ENCODE results near the gene STK39. TPM values are rescaled to one million over a fixed set of nuclear protein-coding genes. Genes with fewer than 3 reads are reported as not detected.

Gene STK39
- polyA plus RNA-seq, 2 of the 4 experiments (the other 2 are of a cell fraction): 14.2 to 27.2 TPM

DNA sequence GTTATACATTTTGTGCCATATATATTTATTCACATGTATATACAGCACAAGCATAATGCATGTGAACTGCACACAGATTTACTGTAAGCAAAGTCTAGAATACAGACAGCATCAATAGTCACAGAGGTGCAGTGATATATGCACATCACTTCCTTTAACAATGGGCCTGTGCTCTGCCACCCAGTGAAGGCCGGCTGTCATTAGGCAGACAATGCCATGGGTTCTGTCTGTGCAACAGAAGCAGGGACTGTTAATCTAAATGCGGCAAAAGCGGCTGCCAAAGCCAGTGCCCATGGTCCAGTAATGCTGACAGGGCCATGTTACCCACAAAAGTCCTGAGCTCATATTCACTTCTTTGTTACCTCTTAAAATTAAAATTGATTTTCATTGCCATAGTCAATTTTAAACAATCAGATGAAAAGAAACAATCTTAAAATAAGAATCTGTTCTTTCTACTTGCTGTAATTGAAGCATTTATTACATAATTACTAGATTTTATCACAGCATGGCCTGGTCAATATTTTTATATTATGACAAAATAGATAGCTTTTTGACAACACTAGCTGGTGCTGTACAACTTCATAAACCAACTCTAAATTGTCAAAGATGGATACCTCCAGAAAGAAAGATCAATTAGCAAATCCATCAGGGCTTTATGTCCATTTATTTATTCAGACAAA lies 232.0 kb downstream of the STK39 start:
- no peak for TF ChIP-seq RFX5 (IDR thresholded peaks at IDR 0.05)
- no peak for TF ChIP-seq ESRRA (IDR thresholded peaks at IDR 0.05; ENCODE audit: borderline replicate concordance, low read length)
- TF ChIP-seq, protein P1, sequence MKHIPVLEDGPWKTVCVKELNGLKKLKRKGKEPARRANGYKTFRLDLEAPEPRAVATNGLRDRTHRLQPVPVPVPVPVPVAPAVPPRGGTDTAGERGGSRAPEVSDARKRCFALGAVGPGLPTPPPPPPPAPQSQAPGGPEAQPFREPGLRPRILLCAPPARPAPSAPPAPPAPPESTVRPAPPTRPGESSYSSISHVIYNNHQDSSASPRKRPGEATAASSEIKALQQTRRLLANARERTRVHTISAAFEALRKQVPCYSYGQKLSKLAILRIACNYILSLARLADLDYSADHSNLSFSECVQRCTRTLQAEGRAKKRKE (CRISPR knock-in tag; IDR thresholded peaks at IDR 0.05; ENCODE audit: low read depth): no peak
- TF ChIP-seq, protein P2, sequence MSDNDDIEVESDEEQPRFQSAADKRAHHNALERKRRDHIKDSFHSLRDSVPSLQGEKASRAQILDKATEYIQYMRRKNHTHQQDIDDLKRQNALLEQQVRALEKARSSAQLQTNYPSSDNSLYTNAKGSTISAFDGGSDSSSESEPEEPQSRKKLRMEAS (IDR thresholded peaks at IDR 0.05): no peak
- TF ChIP-seq RCOR1 (IDR thresholded peaks at IDR 0.05; ENCODE audit: low read depth, low read length): no peak
- TF ChIP-seq FOXS1 (CRISPR knock-in tag; IDR thresholded peaks at IDR 0.05): no peak
- TF ChIP-seq, protein P3, sequence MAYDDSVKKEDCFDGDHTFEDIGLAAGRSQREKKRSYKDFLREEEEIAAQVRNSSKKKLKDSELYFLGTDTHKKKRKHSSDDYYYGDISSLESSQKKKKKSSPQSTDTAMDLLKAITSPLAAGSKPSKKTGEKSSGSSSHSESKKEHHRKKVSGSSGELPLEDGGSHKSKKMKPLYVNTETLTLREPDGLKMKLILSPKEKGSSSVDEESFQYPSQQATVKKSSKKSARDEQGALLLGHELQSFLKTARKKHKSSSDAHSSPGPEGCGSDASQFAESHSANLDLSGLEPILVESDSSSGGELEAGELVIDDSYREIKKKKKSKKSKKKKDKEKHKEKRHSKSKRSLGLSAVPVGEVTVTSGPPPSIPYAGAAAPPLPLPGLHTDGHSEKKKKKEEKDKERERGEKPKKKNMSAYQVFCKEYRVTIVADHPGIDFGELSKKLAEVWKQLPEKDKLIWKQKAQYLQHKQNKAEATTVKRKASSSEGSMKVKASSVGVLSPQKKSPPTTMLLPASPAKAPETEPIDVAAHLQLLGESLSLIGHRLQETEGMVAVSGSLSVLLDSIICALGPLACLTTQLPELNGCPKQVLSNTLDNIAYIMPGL (CRISPR knock-in tag; IDR thresholded peaks at IDR 0.05; ENCODE audit: borderline replicate concordance): no peak
- TF ChIP-seq KDM1A (IDR thresholded peaks at IDR 0.05; ENCODE audit: low read depth): no peak
- no peak for TF ChIP-seq SMC3 (IDR thresholded peaks at IDR 0.05)
- no peak for TF ChIP-seq ZSCAN20 (CRISPR knock-in tag; IDR thresholded peaks at IDR 0.05)
- TF ChIP-seq, protein P4, sequence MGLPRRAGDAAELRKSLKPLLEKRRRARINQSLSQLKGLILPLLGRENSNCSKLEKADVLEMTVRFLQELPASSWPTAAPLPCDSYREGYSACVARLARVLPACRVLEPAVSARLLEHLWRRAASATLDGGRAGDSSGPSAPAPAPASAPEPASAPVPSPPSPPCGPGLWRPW (IDR thresholded peaks at IDR 0.05): no peak
- TF ChIP-seq, protein P5, sequence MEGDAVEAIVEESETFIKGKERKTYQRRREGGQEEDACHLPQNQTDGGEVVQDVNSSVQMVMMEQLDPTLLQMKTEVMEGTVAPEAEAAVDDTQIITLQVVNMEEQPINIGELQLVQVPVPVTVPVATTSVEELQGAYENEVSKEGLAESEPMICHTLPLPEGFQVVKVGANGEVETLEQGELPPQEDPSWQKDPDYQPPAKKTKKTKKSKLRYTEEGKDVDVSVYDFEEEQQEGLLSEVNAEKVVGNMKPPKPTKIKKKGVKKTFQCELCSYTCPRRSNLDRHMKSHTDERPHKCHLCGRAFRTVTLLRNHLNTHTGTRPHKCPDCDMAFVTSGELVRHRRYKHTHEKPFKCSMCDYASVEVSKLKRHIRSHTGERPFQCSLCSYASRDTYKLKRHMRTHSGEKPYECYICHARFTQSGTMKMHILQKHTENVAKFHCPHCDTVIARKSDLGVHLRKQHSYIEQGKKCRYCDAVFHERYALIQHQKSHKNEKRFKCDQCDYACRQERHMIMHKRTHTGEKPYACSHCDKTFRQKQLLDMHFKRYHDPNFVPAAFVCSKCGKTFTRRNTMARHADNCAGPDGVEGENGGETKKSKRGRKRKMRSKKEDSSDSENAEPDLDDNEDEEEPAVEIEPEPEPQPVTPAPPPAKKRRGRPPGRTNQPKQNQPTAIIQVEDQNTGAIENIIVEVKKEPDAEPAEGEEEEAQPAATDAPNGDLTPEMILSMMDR (IDR thresholded peaks at IDR 0.05): no peak
- TF ChIP-seq, protein P6, sequence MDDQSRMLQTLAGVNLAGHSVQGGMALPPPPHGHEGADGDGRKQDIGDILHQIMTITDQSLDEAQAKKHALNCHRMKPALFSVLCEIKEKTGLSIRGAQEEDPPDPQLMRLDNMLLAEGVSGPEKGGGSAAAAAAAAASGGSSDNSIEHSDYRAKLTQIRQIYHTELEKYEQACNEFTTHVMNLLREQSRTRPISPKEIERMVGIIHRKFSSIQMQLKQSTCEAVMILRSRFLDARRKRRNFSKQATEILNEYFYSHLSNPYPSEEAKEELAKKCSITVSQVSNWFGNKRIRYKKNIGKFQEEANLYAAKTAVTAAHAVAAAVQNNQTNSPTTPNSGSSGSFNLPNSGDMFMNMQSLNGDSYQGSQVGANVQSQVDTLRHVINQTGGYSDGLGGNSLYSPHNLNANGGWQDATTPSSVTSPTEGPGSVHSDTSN (IDR thresholded peaks at IDR 0.05): no peak
- TF ChIP-seq RNF2 (IDR thresholded peaks at IDR 0.05; ENCODE audit: borderline replicate concordance, low read depth): no peak
- FAIRE-seq (no peak), ATAC-seq (no peak), DNase-seq (ENCODE audit: low read depth in 1 of 2, low spot score in 1 of 2) (no peak)
- ChIA-PET POLR2A (no interaction called here), CTCF (interaction anchor here (0.9 kb wide), 1 partner anchor 10 kb away, joined by 3 read pairs; no protein-coding TSS in a partner anchor)
- 88% methylated on average over 3 of the region's 3 CpGs for WGBS (ENCODE audit: missing lambda C conversion rate)
- Histone ChIP-seq H3K4me1 (no peaks in the 10 kb centered on the region), H3K27ac (no peak overlapping the region), H3K4me3 (no peak overlapping the region), H3K4me2 (no peak overlapping the region), H3K9me3 (no peaks in the 10 kb centered on the region)

DNA sequence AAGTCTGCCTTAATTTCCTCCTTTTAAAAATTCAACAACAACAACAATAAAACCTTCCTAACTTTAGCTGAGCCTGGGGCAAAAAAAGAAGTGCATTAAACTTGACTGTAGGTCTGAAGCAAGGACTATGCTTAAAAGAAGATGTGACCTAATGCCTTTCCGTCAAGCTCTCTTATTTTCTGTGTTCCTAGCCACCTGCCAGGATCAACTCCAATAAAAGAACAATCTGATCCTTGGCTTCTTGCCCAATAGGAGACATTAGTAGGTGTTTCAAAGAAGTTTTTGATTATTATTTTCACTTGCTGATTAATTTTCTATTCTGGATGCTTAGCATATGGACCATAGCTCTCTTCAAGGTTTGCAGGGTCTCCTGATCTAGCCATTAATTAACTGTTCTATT lies 237.5 kb downstream of the STK39 start:
- no peak overlapping the region for H3K4me3 ChIP-seq
- DNase-seq (ENCODE audit: low read depth in 1 of 2, low spot score in 1 of 2) (no peak), FAIRE-seq (no peak), ATAC-seq (no peak)
- H3K4me2 ChIP-seq: no peak overlapping the region
- ChIA-PET POLR2A (no interaction called here), CTCF (interaction anchor here (1.1 kb wide), 1 partner anchor 109 kb away, joined by 4 read pairs; no protein-coding TSS in a partner anchor)
- WGBS (ENCODE audit: missing lambda C conversion rate): 77% methylated on average over 1 of the region's 1 CpG
- no peaks in the 10 kb centered on the region for H3K9me3 ChIP-seq
- no peaks in the 10 kb centered on the region for H3K4me1 ChIP-seq
- no peak overlapping the region for H3K27ac ChIP-seq
- TF ChIP-seq MYC (IDR thresholded peaks at IDR 0.05; ENCODE audit: borderline replicate concordance, low read length): no peak

DNA sequence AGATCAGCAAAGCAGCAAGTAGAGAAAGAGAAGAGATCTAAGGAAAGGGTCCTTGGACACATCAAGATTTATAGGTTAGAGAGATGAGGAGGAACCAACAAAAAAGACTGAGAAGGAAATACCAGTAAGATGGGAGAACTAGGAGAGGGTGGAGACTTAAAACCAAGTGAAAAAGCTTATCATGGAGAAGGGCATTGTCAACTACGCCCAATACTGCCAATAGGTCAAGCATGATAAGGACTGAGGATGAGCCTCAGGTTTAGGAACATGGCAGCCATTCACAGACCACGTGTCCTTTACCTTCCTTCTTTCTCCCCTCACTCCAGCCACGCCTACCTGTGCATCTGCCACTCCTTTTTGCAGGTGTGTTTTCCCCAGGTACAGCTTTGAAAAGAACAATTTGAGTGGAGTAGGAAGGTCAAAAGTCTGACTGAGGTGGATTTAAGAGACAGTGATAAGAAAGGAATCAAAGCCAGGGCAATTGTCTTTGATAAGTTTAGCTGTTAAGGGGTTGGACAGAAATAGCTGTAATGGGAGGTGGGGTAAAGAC lies 238.7 kb downstream of the STK39 start:
- FAIRE-seq (no peak), ATAC-seq (no peak), DNase-seq (ENCODE audit: low read depth in 1 of 2, low spot score in 1 of 2) (no peak)
- ChIA-PET CTCF (no interaction called here), POLR2A (no interaction called here)
- H3K4me2 ChIP-seq: no peak overlapping the region
- 86% methylated on average over 3 of the region's 3 CpGs for WGBS (ENCODE audit: missing lambda C conversion rate)
- H3K27ac ChIP-seq: no peak overlapping the region
- H3K4me1 ChIP-seq: no peaks in the 10 kb centered on the region
- H3K4me3 ChIP-seq: no peak overlapping the region
- TF ChIP-seq JUNB (IDR thresholded peaks at IDR 0.05) (no peak), NPAS2 (CRISPR knock-in tag; IDR thresholded peaks at IDR 0.05; ENCODE audit: borderline replicate concordance) (no peak), RNF2 (IDR thresholded peaks at IDR 0.05; ENCODE audit: borderline replicate concordance, low read depth) (no peak), CBX8 (IDR thresholded peaks at IDR 0.05) (no peak), KDM1A (IDR thresholded peaks at IDR 0.05; ENCODE audit: low read depth) (no peak), SMC3 (IDR thresholded peaks at IDR 0.05) (no peak), BHLHE40 (IDR thresholded peaks at IDR 0.05; ENCODE audit: low read depth, low read length) (no peak), EP300 (IDR thresholded peaks at IDR 0.05) (no peak)
- TF ChIP-seq, protein P2 (IDR thresholded peaks at IDR 0.05): no peak
- TF ChIP-seq, protein P7, sequence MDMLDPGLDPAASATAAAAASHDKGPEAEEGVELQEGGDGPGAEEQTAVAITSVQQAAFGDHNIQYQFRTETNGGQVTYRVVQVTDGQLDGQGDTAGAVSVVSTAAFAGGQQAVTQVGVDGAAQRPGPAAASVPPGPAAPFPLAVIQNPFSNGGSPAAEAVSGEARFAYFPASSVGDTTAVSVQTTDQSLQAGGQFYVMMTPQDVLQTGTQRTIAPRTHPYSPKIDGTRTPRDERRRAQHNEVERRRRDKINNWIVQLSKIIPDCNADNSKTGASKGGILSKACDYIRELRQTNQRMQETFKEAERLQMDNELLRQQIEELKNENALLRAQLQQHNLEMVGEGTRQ (IDR thresholded peaks at IDR 0.05): no peak
- no peaks in the 10 kb centered on the region for H3K9me3 ChIP-seq

All from A549 (cell line).